Neural cell (in vitro differentiated cells): ENCODE results near the gene AK6.

Source experiments
- EP300 ChIP-seq: fragments of 450-650 bp; conservative IDR thresholded peaks from 2 replicates; pipeline ENCODE4 v1.6.1; 2014; ENCODE audit warnings: antibody characterized with exemption, mild to moderate bottlenecking, moderate library complexity; ENCODE audit not compliant: poor library complexity, severe bottlenecking
- SMC3 ChIP-seq: fragments of 450-650 bp; conservative IDR thresholded peaks from 2 replicates; pipeline ENCODE4 v1.6.1; 2014; ENCODE audit warnings: antibody characterized with exemption, mild to moderate bottlenecking, moderate library complexity; ENCODE audit not compliant: poor library complexity
- TAF1 ChIP-seq: IDR thresholded peaks from 2 replicates; pipeline ENCODE4 v1.6.1; 2012; ENCODE audit warnings: low read depth
- TF ChIP-seq, protein P1 (sequence below): fragments of 450-650 bp; IDR thresholded peaks from 2 replicates; pipeline ENCODE4 v1.5.1; 2014; ENCODE audit warnings: antibody characterized with exemption, mild to moderate bottlenecking, moderate library complexity; ENCODE audit not compliant: poor library complexity, severe bottlenecking

DNA sequence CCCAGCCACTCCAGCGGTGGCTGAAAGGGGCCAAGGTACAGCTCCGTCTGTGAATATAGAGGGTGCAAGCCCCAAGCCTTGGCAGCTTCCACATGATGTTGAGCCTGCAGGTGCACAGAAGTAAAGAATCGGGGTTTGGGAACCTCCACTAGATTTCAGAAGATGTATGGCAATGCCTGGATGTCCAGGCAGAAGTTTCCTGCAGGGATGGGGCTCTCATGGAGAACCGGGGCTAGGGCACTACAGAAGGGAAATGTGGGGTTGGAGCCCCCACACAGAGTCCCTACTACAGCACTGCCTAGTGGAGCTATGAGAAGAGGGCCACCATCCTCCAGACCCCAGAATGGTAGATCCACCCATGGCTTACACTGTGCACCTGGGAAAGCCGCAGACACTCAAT lies 59.9 kb downstream of the AK6 start:
- TF ChIP-seq, protein P1, sequence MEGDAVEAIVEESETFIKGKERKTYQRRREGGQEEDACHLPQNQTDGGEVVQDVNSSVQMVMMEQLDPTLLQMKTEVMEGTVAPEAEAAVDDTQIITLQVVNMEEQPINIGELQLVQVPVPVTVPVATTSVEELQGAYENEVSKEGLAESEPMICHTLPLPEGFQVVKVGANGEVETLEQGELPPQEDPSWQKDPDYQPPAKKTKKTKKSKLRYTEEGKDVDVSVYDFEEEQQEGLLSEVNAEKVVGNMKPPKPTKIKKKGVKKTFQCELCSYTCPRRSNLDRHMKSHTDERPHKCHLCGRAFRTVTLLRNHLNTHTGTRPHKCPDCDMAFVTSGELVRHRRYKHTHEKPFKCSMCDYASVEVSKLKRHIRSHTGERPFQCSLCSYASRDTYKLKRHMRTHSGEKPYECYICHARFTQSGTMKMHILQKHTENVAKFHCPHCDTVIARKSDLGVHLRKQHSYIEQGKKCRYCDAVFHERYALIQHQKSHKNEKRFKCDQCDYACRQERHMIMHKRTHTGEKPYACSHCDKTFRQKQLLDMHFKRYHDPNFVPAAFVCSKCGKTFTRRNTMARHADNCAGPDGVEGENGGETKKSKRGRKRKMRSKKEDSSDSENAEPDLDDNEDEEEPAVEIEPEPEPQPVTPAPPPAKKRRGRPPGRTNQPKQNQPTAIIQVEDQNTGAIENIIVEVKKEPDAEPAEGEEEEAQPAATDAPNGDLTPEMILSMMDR = no peak
- TF ChIP-seq EP300 (no peak), SMC3 (no peak), TAF1 (no peak)
